ENCODE measurements around the gene RSPH6A. TPM values are rescaled to one million over a fixed set of nuclear protein-coding genes. Genes with fewer than 3 reads are reported as not detected.
A peak's percentile ranks its signal among the peaks of the same experiment; 100 is the strongest.

The RSPH6A gene
- total and polyA plus RNA-seq, 2 of the 13 experiments (the other 11 are each of a cell fraction or from before 2014, with no cell fraction given): 0.07 TPM; not detected in 1

DNA sequence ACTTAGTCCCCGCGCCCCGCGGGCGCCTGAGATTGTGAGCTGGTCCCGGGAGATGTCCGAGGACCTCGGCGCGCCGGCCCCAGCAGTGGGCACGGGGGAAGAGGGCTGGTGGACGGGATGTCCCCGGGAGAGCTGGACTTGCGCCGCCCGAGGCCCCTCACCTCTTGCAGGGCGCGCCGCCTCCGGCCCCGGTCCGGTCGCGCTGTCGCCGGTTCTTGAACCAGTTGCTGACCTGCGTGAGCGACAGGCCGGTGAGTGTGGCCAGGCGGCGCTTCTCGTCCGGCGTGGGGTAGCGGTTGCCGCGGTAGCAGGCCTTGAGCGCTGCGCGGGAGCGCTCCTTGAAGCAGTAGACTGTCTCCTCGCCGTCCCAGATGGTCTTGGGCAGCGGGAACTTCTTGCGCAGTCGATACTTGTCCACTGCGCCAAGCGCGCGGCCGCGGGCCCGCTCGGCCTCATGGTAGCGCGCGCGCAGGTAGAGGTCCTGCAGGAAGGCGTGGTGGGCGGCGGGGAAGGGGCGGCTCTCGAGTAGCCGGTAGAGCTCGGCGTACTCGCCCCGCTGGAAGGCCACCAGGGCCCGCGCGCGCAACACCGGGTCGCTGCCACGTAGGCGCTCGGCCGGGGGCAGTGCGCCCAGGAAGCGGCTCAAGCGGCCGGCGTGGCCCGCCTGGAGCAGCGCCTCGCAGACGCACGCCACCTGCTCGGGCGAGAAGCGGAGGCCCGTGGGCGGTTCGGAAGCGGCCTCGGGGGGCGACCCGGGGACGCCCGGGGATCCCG is 47.0 kb downstream of the RSPH6A start (continued):
- TF ChIP-seq ZFP90 (CRISPR knock-in tag; IDR thresholded peaks at IDR 0.05; ENCODE audit: borderline replicate concordance): no peak; the same call in 1 of the 2 replicates
- TF ChIP-seq, protein P1, sequence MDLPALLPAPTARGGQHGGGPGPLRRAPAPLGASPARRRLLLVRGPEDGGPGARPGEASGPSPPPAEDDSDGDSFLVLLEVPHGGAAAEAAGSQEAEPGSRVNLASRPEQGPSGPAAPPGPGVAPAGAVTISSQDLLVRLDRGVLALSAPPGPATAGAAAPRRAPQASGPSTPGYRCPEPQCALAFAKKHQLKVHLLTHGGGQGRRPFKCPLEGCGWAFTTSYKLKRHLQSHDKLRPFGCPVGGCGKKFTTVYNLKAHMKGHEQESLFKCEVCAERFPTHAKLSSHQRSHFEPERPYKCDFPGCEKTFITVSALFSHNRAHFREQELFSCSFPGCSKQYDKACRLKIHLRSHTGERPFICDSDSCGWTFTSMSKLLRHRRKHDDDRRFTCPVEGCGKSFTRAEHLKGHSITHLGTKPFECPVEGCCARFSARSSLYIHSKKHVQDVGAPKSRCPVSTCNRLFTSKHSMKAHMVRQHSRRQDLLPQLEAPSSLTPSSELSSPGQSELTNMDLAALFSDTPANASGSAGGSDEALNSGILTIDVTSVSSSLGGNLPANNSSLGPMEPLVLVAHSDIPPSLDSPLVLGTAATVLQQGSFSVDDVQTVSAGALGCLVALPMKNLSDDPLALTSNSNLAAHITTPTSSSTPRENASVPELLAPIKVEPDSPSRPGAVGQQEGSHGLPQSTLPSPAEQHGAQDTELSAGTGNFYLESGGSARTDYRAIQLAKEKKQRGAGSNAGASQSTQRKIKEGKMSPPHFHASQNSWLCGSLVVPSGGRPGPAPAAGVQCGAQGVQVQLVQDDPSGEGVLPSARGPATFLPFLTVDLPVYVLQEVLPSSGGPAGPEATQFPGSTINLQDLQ (CRISPR knock-in tag; IDR thresholded peaks at IDR 0.05): no peak
- TF ChIP-seq, protein P2, sequence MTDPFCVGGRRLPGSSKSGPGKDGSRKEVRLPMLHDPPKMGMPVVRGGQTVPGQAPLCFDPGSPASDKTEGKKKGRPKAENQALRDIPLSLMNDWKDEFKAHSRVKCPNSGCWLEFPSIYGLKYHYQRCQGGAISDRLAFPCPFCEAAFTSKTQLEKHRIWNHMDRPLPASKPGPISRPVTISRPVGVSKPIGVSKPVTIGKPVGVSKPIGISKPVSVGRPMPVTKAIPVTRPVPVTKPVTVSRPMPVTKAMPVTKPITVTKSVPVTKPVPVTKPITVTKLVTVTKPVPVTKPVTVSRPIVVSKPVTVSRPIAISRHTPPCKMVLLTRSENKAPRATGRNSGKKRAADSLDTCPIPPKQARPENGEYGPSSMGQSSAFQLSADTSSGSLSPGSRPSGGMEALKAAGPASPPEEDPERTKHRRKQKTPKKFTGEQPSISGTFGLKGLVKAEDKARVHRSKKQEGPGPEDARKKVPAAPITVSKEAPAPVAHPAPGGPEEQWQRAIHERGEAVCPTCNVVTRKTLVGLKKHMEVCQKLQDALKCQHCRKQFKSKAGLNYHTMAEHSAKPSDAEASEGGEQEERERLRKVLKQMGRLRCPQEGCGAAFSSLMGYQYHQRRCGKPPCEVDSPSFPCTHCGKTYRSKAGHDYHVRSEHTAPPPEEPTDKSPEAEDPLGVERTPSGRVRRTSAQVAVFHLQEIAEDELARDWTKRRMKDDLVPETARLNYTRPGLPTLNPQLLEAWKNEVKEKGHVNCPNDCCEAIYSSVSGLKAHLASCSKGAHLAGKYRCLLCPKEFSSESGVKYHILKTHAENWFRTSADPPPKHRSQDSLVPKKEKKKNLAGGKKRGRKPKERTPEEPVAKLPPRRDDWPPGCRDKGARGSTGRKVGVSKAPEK (CRISPR knock-in tag; IDR thresholded peaks at IDR 0.05; ENCODE audit: borderline replicate concordance): no peak
- TF ChIP-seq ZZZ3 (CRISPR knock-in tag; IDR thresholded peaks at IDR 0.05; ENCODE audit: borderline replicate concordance): no peak
- TF ChIP-seq REXO4 (CRISPR knock-in tag; IDR thresholded peaks at IDR 0.05; ENCODE audit: borderline replicate concordance): no peak
- no peak for TF ChIP-seq RFX3 (CRISPR knock-in tag; IDR thresholded peaks at IDR 0.05)
- no peak for TF ChIP-seq SP1 (IDR thresholded peaks at IDR 0.05)
- TF ChIP-seq SP1 (CRISPR knock-in tag; IDR thresholded peaks at IDR 0.05): 0 out of 2 replicates have a peak, but pooled peaks have one; percentile 11
- no peak for TF ChIP-seq ZNF460 (CRISPR knock-in tag; IDR thresholded peaks at IDR 0.05; ENCODE audit: borderline replicate concordance)
- TF ChIP-seq RFXANK (CRISPR knock-in tag; IDR thresholded peaks at IDR 0.05): no peak
- TF ChIP-seq ZNF878 (CRISPR knock-in tag; IDR thresholded peaks at IDR 0.05): no peak
- TF ChIP-seq ARNTL (CRISPR knock-in tag; IDR thresholded peaks at IDR 0.05): no peak
- no peak for TF ChIP-seq MAZ (IDR thresholded peaks at IDR 0.05; ENCODE audit: borderline replicate concordance, low read depth, low read length)
- TF ChIP-seq MAZ (CRISPR knock-in tag; IDR thresholded peaks at IDR 0.05; ENCODE audit: low read depth): 0 out of 2 replicates have a peak, but pooled peaks have one; percentile 17
- no peak for TF ChIP-seq SOX6 (IDR thresholded peaks at IDR 0.05)
- TF ChIP-seq SOX6 (CRISPR knock-in tag; IDR thresholded peaks at IDR 0.05): no peak
- no peak; the same call in 1 of the 2 replicates for TF ChIP-seq ZNF230 (CRISPR knock-in tag; IDR thresholded peaks at IDR 0.05)
- TF ChIP-seq ZNF569 (CRISPR knock-in tag; IDR thresholded peaks at IDR 0.05; ENCODE audit: borderline replicate concordance): no peak
- no peak for TF ChIP-seq RFX1 (IDR thresholded peaks at IDR 0.05)
- TF ChIP-seq NAIF1 (CRISPR knock-in tag; IDR thresholded peaks at IDR 0.05; ENCODE audit: borderline replicate concordance): no peak; the same call in 1 of the 2 replicates
- TF ChIP-seq CREB1 (IDR thresholded peaks at IDR 0.05): no peak
- TF ChIP-seq CREB1 (CRISPR knock-in tag; IDR thresholded peaks at IDR 0.05): no peak
- no peak for TF ChIP-seq KLF12 (CRISPR knock-in tag; IDR thresholded peaks at IDR 0.05; ENCODE audit: borderline replicate concordance)
- TF ChIP-seq, protein P3, sequence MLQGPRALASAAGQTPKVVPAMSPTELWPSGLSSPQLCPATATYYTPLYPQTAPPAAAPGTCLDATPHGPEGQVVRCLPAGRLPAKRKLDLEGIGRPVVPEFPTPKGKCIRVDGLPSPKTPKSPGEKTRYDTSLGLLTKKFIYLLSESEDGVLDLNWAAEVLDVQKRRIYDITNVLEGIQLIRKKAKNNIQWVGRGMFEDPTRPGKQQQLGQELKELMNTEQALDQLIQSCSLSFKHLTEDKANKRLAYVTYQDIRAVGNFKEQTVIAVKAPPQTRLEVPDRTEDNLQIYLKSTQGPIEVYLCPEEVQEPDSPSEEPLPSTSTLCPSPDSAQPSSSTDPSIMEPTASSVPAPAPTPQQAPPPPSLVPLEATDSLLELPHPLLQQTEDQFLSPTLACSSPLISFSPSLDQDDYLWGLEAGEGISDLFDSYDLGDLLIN (CRISPR knock-in tag; IDR thresholded peaks at IDR 0.05; ENCODE audit: borderline replicate concordance): peak; percentile 87; the same call in 1 of the 2 replicates
- no peak for TF ChIP-seq HIVEP1 (CRISPR knock-in tag; IDR thresholded peaks at IDR 0.05)
- no peak for TF ChIP-seq ZNF737 (CRISPR knock-in tag; IDR thresholded peaks at IDR 0.05; ENCODE audit: borderline replicate concordance)

Measured in HepG2 (cell line).